IPS-NIHi7 (cell line): ENCODE data around the gene PLVAP.

Experiments used
- DNase-seq: peaks from one replicate; pipeline ENCODE4 v3.0.0; 2012; ENCODE audit warnings: mixed read lengths; ENCODE audit errors: extremely low spot score

PLVAP gene

GRCh38 chr19:17323300-17323963 is 53.7 kb downstream of the PLVAP start:
- DNase-seq, result no peak

DNA sequence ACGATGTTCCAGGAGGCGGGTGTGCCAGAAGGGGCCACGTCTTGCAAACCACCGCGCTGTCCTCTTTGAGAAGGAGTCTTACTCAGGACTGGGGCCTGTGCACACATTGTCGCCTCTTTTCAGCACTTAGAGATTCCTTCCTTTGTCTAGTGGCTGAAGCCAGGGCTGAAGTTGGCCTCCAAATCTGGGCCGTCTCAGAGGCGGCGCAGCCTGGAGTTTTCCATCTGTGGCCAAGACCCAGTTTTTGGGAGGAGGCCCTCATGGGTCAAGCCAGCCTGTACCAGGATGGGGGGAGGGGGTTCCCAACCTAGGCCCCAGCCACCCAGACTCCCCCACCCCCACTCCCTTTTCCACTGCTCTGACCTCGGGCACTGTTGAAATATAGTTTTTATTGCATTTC is 54.3 kb downstream of the PLVAP start:
- DNase-seq, result no peak

DNA sequence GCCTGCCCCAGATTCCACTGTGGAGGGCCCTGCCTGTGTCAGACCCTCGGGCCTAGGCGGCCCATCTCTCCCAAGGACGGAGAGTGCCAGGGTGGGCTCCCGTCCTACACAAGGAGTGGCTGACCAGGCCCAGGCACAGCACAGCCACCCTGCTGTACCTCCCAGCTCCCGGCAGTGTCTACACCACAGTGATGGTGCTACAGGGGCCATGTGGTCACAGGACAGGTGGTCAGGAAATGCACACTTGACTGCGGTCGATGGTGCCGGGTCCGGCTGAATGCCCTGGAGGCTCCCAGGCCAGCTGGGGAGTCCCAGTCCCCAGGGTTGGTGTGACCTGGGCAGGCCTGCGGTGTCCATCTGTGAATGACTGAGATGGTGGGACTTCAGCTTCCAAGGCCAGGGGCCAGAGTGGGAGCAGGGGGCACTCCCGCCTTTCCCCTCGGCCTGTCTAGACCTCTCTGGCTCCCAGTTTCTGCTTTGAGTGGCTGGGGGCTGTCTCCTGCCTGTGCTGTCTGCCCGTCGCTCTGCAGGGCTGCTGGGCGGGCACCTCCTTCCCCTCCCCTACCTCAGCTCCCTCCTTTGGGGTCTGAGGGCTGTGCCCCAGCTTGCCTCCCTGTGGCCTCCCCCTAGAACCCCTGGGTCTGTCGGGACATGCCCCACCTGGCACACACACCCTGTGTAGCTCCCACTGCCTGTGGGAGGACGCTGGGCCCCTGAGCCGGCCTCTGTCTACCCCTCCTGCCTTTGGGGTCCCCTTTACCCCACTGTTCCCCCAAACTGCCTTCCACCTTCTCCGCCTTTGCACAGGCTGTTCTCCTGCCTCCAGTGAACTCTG is 55.3 kb downstream of the PLVAP start:
- no peak for DNase-seq

GRCh38 chr19:17320435-17320834 is 56.7 kb downstream of the PLVAP start:
- DNase-seq, result no peak

DNA sequence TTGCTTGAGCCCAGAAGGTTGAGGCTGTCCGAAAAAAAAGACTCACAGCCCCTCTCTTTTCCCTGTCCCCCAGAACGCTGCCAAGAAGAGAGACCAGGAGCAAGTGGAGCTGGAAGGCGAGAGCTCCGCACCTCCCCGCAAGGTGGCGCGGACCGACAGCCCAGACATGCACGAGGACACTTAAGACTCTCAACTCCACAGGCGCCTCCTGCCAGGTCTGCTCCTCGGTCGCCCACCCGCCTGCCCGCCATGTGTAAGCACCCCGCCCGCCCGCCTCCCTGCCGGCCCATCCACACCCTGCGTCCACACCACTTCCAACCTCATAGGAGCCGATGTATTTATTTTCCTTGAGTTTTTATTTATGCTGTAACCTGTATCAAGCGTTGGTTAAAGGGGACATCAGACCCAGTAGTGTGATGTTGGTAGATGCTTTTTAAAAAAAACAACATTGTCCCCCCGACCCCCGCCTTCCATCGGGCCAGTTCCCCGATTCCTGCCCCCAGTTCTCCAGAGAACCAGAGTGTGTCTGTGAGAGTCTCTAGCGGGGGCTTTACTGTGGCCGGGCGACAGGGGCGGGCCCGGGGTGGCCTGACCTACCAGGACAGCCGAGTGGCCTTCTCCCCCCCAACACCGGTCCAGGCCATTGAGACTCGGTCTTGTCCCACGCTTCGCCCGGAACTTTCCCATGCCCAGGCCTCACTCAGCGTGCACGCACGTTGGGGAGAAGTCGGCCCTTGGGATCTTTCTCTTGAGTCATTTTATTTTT is 57.5 kb downstream of the PLVAP start:
- DNase-seq, result no peak

GRCh38 chr19:17318966-17319365 is 58.2 kb downstream of the PLVAP start:
- no peak for DNase-seq

DNA sequence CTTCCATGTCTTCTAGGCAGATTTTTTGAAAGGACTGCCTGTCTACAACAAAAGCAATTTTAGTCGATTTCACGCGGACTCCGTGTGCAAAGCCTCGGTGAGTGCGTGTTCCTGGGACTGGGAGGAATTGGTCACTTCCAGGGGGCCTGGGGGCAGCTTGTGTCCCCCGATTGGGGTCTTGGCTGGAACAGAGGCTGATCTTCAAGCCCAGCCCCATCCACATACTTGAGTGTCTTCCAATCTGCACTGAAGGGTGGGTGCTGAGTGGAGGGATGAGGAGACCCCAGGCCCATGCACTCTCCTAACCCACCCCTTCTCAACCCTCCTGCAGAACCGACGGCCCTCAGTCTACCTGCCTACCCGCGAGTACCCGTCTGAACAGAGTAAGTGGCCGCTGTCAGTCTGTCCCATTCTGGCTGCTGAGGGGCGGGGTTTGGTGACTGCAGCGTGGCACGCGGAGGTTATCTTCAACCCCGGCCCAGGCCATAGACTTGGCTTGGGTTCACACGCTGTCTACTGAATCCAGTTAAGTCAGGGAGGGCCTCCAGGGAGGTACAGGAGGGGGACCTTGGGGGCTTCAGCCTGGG is 63.0 kb downstream of the PLVAP start:
- no peak for DNase-seq

DNA sequence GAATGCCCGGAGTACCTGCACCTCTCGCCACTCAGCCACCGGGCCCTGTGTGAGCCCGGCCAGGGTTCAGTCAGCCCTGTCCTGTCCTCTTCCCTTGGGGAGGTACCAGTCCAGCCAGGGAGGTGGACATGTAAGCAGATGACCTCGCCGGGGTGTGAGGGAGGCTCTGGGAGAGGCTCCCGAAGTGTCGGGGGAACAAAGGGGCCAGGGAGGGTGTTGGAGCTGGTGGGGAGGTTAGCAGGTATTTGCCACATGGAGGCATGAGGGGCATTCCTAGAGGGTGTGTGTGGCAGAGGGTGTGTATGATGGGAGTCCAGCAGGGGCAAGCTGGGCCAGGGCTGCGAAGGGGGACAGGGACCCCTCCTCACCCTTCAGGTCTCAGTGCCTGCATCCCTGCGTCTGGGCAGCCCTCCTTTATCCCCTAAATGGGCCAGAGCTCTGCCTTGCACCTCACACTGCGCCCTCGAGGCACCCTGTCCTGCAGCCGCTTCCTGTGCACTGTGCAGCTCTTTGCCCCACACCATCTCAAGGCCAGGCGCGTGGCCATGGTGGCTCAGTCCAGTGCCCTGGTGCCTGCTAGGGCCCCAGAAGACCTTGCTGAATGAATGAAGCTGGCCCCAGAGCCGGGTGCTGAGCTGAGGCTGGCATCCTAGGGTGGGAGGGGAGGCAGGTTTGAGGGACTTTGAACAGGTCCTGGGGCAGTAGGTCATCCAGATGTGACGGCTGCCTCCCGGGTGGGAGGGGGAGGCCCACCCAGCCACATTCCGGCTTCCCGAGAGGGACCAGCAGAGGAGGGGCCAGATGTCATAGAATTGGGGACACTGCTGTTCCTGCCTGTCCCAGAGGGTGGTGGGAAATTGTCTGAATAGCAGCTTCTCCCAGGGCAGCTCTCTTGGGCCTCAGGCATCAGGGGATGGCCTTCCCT is 64.7 kb downstream of the PLVAP start:
- no peak for DNase-seq

- DNase-seq, result no peak
Observed at GRCh38 chr19:17311455-17312188, 65.5 kb downstream of the PLVAP start.

DNA sequence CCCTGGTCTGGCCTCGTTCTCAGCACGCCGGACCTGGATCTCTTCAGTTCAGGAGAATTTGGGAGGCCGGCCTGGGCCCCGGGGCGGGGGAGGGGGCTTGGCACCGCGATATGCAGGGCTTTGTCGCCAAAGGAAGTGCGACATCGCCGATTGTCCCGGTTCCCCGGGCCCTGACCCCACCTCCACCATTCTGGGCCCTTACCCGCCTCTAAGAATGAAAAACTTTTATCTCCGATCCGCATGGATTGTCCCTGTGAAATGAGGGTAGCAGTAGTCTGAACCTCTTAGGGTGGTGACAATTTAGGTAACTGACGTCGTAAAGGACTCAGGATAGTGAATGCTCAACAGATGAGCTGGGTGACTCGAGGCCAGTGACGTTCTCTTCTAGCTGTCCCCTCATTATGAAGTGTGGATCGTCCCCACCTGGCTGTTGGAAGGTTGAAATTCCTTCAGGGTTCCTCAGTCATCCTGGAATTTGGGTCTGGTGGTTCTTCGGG is 67.1 kb downstream of the PLVAP start:
- DNase-seq, result no peak

DNA sequence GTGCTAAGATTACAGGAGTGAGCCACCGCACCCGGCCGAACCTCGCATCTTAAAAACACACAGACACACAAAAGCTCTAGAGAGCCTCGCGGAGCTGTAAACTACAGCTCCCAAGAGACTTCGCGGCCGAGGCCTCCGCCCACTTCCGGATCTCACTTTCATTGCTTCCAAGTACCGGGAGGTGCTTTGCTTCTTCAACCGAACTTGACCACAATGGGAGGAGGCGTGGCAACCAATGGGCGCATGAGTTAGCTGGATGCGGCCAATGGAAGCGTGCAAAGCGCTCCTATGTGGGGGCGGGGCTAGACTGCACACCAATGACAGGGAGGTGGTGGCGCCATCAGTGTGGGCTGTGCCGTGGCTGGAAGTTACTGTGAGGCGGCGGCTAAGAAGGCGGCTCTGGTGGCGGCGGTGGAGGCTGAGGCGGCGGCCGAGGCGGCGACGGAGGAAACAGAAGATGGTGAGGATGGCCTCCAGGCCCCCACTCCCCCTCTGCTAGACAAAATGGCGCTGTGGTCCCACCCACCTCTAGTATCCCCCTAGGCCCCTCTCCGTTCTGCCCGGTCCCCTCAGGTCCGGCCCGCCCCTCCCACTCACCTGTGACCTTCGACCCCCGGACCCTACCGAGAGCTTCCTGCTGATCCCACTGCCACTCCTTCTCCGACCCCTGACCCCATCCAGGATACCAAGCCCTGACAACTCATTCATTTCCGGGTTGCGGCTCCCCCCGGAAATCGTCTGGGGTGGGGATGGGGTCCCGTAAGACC is 67.8 kb downstream of the PLVAP start, which contains the start of gene DDA1:
Gene DDA1 (plus strand): TSS at position 366 of the 767 bp plus-strand sequence. CDS start 92 bp downstream, at position 458.
- peak; percentile 97 for DNase-seq

GRCh38 chr19:17307876-17308377 is 69.2 kb downstream of the PLVAP start:
- DNase-seq, result no peak

GRCh38 chr19:17306285-17306714 is 70.8 kb downstream of the PLVAP start:
- DNase-seq, result no peak

GRCh38 chr19:17305517-17306284 is 71.4 kb downstream of the PLVAP start, which contains the start of gene MRPL34:
Gene MRPL34 (plus strand): TSS chr19:17305872. CDS start chr19:17305893, 21 bp downstream.
- peak; percentile 85 for DNase-seq

DNA sequence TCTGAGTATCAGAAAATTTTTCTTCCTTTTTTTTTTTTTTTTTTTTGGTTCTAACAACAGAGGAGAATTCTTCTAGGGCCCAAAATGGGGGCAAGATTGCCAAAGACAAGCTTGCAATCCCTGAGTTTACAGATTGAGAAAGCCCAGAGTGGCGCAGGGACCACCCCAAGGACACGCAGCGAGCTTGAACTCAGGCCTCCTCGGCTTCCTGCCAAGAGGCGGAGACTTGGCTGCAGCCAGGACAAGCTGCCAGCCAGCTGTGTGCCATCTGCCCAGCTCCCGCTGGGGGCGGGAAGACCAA is 72.0 kb downstream of the PLVAP start:
- DNase-seq, result no peak

GRCh38 chr19:17304386-17305215 is 72.5 kb downstream of the PLVAP start:
- DNase-seq, result no peak

DNA sequence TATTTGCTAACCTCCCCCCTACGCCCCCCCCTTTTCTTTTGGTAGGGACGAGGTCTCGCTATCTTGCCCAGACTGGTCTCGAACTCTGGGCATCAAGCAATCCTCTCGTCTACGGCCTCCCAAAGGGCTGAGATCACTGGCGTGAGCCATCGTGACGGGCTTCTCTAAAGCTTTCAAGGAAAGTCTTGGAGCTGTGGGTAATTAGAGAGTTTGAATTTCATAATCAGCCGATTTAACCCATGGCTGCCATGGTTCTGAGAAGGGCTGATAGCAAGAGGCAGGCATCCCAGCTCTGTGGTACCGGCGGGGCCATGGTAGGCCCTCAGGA is 73.2 kb downstream of the PLVAP start:
- no peak for DNase-seq
